ENCODE results near the gene SMC4.
"Not testable (repeated sequence)": the region's sequence is repeated elsewhere in the genome, so short reads cannot be mapped to it uniquely, and the experiment has no call there.

SMC4 gene

GRCh38 chr3:160447544-160447943 is 48.1 kb downstream of the SMC4 start:
- no peak for FAIRE-seq

DNA sequence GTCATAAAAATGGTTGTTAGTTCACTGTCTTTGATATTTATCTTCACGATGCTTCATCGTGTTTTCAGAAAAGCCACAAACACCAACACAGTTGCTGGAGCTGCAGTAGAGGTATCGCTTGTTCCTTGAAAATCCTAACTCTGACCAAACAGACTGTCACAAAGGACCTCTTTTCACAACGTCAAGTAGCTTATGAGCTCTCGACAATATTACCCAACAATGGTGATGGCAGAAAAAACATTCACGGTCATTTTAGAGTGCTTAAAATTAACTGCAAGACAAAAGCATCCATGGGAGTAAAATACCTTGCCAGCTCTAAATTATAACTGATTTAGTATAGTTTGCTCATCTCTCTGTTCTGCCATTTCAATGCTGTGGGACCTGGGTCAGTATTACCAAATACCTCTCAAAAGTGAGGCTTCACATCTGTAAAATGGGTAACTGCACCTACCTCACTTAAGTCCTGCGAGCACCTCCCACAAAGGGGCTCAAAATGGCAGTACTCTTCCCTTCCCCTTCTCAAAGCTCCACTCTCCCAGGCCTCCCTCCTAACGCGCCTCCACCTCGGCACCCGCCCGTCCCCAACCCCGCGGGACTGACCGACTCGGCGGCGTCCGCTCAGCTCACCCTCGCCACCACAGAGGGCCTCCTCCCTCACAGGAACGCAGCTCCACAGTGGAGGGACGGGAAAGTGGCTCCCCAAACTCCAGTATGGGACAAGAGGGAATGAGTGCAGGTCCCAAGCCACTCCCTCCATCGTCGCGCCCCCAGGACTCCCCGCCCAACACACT is 49.6 kb downstream of the SMC4 start:
- no peak for FAIRE-seq

GRCh38 chr3:160449636-160450598 is 50.5 kb downstream of the SMC4 start, which contains the start of gene TRIM59:
TRIM59 (minus strand) TSS chr3:160449786; CDS start chr3:160439183, 10,603 bp downstream.
- no peak for FAIRE-seq

GRCh38 chr3:160450846-160451245 is 51.4 kb downstream of the SMC4 start:
- FAIRE-seq = no peak

DNA sequence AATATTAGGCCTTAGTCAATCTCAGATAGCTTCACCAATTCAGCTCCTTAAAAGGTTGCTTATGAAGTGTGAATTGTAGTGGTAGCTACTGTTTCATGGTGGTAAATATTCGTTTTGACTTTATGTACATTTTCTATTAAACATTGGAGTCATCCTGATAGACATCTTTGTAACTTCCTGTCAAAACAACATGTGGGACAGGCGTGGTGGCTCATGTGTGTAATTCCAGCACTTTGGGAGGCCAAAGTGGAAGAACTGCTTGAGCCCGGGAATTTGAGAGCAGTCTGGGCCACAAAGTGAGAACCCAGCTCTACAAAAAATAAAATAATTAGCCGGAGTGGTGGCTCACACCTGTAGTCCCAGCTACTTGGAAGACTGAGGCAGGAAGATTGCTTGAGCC is 52.2 kb downstream of the SMC4 start:
- FAIRE-seq = no peak

- FAIRE-seq = not testable (repeated sequence)
Observed at GRCh38 chr3:160452251-160452650, 52.8 kb downstream of the SMC4 start.

GRCh38 chr3:160454995-160455394 is 55.5 kb downstream of the SMC4 start:
- no peak for FAIRE-seq

DNA sequence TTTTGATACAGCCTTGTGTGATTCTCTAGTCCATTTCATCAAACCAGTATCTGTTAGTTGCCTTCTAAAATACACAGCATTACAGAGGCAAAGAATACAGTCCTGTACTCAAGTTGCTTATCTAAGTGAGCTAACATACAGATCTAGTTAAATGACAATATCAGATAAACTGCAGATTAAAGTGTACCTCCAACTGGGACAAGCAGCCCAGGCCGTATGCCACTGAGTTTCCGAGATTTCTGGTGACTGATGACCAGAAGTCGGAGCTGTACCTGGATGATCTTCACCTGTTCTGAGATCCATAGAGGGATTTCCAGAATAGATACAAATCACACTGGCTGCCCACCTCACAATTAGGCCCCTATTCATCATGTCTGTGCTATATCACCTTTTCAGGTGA is 56.4 kb downstream of the SMC4 start:
- FAIRE-seq = no peak

GRCh38 chr3:160458151-160458550 is 58.7 kb downstream of the SMC4 start:
- no peak for FAIRE-seq

GRCh38 chr3:160459450-160459970 is 60.1 kb downstream of the SMC4 start:
- FAIRE-seq = no peak

DNA sequence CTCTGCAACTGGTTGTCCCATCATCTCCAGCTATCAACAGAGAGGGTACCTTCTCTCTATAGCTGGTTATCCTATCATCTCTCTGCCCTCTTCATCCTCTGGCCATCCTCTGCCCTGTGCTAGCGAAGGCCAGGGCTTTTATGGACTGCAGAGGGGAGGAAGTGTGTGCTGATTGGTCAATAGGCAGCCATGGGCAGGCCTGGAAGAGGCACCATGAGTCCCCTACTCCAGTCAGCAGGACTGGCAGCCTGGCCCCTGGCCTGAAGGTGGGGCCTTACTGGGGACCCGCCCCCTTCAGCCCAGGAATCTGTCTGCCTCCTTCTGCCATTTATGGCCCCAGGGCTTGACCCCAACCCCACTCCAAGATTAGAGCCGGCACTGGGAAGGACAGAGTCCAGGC is 60.6 kb downstream of the SMC4 start:
- no peak for FAIRE-seq

- FAIRE-seq = no peak
Observed at GRCh38 chr3:160464321-160464720, 64.9 kb downstream of the SMC4 start.

DNA sequence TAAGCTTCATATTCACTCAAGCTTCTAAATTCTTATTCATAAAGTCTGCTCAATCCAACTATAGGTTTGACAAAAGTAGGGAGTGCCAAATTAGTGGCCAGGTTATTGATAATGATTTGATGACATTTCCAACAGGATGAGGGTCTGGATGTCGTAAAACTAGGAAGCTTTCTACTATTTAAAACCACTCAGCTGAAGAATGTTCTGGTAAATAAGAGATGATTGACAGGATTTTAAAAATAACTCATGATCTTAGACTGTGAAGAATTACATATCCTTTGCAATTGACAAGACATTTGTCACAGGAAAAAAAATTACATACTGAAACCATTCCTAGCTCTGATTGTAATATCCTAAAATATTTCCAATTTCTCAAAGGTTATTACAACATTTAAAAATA is 65.5 kb downstream of the SMC4 start:
- FAIRE-seq = no peak

DNA sequence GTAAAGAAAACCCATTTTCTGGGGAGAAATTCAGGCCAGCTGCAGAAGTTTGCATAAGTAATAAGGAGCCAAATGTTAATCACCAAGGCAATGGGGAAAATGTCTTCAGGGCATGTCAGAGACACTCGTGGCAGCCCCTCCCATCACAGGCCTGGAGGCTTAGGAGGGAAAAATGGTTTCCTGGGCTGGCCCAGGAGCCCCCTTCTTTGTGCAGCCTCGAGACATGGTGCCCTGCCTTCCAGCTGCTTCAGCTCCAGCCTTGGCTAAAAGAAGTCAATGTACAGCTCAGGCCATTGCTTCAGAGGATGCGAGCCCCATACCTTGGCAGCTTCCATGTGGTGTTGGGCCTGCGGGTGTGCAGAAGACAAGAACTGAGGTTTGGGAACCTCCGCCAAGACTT is 70.7 kb downstream of the SMC4 start:
- no peak for FAIRE-seq

- no peak for FAIRE-seq
Observed at GRCh38 chr3:160471892-160472291, 72.4 kb downstream of the SMC4 start.

- no peak for FAIRE-seq
Observed at GRCh38 chr3:160472344-160472743, 72.9 kb downstream of the SMC4 start.

GRCh38 chr3:160473221-160473620 is 73.8 kb downstream of the SMC4 start:
- no peak for FAIRE-seq

DNA sequence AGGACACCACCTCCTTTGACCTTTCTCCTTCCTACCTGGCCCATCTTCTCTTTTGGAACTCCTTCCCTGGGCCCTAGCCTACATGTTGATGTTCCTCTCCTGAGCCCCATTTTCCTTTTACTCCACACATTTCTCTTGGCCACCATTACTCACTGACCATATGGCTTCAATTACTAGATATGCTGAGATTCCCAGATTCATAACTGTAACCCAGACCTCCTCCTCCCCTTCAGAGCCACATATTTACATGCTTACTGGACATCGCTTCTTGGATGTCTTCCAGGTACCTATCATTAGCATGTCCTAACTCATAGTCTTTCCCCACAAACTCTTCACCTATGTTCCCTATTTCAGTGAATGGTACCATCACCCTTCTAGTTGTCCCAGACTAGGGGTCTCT is 74.5 kb downstream of the SMC4 start:
- FAIRE-seq = no peak

DNA sequence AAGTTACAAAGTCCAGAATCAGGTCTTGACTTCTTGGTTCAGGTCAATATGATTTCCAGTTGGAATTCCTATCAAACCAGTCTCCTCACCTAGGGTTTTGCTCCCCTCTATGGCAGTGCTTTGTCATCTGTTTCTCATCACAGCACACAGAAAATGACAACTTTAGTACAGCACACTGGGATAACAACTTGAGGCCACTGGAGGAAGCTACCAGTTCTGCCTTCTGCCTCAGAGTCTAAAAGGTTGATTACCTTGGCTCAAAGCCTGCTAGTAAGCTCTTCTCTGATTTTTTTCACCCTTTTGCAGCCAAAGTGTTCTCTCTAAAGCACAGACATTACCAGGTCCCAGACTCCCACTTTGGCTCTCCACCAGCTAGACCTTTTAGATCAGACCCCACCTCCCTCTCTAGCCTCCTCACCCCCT is 75.0 kb downstream of the SMC4 start:
- no peak for FAIRE-seq

GRCh38 chr3:160475153-160475552 is 75.7 kb downstream of the SMC4 start:
- no peak for FAIRE-seq

- FAIRE-seq = no peak
Observed at GRCh38 chr3:160475884-160476283, 76.4 kb downstream of the SMC4 start.

DNA sequence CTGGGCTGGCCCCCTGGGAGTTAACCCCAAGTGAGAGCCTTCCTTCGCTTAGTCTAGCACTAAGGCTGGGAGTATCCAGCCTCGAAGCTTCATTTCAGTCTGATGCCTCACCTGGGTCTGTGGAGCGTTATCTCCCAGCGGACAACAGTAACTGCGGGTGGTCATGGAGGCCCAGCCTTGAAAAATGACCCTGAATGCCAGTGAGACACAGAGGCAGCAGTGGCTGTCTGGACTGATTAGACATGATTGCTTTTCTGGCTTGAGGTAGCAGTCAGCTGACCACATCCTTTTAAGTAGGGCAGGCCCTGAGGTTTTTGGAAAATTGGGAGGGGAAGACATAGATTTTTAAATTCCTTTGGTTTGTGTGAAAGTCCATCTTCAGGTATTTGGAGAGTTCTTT is 78.3 kb downstream of the SMC4 start:
- FAIRE-seq = no peak

- no peak for FAIRE-seq
Observed at GRCh38 chr3:160478338-160478737, 78.9 kb downstream of the SMC4 start.

GRCh38 chr3:160479376-160479775 is 79.9 kb downstream of the SMC4 start:
- FAIRE-seq = no peak

Measured in G401.6 (cell line).